Measurements from ENCODE around the gene SLC25A22.

GRCh38 chr11:766106-766935 is 31.8 kb downstream of the SLC25A22 start:
- TF ChIP-seq CTCF (IDR thresholded peaks at IDR 0.05; ENCODE audit: low read depth, low read length) (no peak), EZH2phosphoT487 (IDR thresholded peaks at IDR 0.05; ENCODE audit: low read depth) (no peak)

Measured in OCI-LY3 (cell line).